ENCODE measurements around the gene TNFRSF4.

DNA sequence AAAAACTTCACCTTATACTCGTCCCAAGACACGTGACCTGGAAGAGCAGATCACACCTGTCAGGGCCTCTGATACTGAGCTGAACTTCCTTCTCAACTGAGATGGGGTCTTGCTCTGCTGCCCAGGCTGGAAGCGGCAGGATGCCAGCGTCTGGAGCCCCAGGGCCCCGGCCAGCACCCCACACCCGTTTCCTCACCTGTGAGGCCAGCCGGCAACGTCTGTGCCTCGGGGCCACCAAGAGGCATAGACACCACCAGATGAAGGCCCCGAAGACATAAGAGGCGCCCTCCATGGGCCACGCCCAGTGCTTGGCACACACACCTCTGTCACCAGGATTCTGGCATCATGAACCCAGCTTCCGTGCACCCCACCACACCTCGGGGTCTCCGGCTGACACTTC lies 9.4 kb upstream of the TNFRSF4 start:
- TF ChIP-seq, protein P1, sequence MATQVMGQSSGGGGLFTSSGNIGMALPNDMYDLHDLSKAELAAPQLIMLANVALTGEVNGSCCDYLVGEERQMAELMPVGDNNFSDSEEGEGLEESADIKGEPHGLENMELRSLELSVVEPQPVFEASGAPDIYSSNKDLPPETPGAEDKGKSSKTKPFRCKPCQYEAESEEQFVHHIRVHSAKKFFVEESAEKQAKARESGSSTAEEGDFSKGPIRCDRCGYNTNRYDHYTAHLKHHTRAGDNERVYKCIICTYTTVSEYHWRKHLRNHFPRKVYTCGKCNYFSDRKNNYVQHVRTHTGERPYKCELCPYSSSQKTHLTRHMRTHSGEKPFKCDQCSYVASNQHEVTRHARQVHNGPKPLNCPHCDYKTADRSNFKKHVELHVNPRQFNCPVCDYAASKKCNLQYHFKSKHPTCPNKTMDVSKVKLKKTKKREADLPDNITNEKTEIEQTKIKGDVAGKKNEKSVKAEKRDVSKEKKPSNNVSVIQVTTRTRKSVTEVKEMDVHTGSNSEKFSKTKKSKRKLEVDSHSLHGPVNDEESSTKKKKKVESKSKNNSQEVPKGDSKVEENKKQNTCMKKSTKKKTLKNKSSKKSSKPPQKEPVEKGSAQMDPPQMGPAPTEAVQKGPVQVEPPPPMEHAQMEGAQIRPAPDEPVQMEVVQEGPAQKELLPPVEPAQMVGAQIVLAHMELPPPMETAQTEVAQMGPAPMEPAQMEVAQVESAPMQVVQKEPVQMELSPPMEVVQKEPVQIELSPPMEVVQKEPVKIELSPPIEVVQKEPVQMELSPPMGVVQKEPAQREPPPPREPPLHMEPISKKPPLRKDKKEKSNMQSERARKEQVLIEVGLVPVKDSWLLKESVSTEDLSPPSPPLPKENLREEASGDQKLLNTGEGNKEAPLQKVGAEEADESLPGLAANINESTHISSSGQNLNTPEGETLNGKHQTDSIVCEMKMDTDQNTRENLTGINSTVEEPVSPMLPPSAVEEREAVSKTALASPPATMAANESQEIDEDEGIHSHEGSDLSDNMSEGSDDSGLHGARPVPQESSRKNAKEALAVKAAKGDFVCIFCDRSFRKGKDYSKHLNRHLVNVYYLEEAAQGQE (IDR thresholded peaks at IDR 0.05; ENCODE audit: insufficient read depth in 1 of 2, low read depth in 2 of 2, low read length in 1 of 2): no peak
- TF ChIP-seq, protein P2, sequence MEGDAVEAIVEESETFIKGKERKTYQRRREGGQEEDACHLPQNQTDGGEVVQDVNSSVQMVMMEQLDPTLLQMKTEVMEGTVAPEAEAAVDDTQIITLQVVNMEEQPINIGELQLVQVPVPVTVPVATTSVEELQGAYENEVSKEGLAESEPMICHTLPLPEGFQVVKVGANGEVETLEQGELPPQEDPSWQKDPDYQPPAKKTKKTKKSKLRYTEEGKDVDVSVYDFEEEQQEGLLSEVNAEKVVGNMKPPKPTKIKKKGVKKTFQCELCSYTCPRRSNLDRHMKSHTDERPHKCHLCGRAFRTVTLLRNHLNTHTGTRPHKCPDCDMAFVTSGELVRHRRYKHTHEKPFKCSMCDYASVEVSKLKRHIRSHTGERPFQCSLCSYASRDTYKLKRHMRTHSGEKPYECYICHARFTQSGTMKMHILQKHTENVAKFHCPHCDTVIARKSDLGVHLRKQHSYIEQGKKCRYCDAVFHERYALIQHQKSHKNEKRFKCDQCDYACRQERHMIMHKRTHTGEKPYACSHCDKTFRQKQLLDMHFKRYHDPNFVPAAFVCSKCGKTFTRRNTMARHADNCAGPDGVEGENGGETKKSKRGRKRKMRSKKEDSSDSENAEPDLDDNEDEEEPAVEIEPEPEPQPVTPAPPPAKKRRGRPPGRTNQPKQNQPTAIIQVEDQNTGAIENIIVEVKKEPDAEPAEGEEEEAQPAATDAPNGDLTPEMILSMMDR (IDR thresholded peaks at IDR 0.05): no peak
- no peak for TF ChIP-seq TCF7L2 (IDR thresholded peaks at IDR 0.05; ENCODE audit: low read depth, low read length)

Data from Panc1 (cell line).